GM21786 (cell line): Measurements from ENCODE around the gene TMEM176A.
A peak's percentile ranks its signal among the peaks of the same experiment; 100 is the strongest.
"Not testable (repeated sequence)": the region's sequence is repeated elsewhere in the genome, so short reads cannot be mapped to it uniquely, and the experiment has no call there.

Experiments
- ATAC-seq: cut with Tn5 transposase; IDR thresholded peaks from one replicate; pipeline ENCODE4 v1.9.1; 2021; ENCODE audit not compliant: unreplicated experiment

The TMEM176A gene, protein sequence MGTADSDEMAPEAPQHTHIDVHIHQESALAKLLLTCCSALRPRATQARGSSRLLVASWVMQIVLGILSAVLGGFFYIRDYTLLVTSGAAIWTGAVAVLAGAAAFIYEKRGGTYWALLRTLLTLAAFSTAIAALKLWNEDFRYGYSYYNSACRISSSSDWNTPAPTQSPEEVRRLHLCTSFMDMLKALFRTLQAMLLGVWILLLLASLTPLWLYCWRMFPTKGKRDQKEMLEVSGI

DNA sequence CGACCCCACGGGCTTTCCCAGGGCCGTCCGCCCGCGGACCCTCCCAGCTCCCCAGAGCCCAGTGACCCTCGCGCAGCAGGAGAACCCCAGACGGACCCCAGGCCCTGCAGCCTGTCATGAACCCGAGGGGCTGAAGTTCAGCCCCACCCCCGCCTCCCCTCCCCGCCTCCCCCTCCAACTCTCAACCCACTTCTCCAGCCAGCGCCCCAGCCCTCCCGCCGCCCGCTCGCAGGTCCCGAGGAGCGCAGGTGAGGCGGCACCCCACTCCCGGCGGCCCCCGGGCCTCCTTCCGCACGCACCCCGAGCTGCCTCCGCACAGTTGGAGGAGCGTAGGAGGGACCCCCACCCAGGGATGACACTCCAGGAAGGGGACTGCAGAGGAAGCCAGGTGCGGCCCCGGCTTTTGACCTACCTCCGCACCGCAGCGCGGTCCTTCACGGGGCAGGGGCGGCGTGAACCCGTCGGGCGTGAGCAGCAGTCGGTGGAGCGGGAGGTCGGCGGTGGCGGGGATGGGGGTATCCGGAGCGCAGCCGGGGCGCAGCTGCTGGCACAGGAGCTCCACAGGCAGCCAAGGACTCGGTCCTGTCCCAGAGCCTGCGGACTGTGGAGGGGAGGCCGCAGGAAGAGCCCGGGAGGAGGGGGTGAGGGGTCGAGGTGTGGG lies at the start of gene TMEM176A:
Gene TMEM176A (plus strand): TSS at position 189 of the 661 bp plus-strand sequence. CDS start 782 bp downstream, outside the sequence.
- no peak for ATAC-seq

DNA sequence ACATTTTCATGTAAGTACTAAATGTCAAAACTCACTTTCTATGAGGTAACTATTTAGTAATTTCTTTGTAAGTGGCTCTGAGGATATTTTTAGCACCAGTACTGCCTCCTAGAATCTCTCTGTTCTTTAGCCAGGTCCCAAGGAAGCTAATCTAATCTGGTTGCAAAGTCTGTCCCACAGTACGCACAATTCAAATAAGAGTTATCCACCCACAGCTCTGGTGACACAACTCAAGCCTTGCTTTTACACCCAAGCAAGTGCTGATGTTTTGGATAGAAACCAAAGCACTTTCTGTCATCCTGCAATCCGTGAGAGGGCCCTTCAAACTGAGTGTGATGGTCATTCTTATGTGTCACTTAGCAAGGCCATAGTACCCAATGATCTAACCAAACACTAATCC lies 48.9 kb upstream of the TMEM176A start:
- no peak for ATAC-seq

DNA sequence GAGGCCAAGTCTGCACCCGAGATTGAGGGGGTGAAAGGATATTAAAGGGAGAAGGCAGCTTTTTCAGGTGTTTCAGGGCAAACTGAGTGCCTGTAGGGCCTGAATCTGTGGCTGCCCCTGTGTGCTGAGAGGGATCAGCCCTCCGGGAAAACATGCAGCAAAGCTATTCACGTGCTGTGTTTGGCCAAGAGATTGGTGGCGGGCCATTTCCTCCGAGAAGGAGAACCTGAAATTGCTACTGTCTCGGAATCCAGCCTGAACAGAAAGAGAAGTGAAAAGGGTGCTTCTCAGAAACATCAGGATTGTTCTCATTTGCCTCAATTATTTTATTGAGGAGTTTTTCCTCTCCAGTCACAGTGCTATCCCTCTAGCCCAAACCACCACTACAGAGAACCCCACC lies 47.3 kb upstream of the TMEM176A start:
- no peak for ATAC-seq

DNA sequence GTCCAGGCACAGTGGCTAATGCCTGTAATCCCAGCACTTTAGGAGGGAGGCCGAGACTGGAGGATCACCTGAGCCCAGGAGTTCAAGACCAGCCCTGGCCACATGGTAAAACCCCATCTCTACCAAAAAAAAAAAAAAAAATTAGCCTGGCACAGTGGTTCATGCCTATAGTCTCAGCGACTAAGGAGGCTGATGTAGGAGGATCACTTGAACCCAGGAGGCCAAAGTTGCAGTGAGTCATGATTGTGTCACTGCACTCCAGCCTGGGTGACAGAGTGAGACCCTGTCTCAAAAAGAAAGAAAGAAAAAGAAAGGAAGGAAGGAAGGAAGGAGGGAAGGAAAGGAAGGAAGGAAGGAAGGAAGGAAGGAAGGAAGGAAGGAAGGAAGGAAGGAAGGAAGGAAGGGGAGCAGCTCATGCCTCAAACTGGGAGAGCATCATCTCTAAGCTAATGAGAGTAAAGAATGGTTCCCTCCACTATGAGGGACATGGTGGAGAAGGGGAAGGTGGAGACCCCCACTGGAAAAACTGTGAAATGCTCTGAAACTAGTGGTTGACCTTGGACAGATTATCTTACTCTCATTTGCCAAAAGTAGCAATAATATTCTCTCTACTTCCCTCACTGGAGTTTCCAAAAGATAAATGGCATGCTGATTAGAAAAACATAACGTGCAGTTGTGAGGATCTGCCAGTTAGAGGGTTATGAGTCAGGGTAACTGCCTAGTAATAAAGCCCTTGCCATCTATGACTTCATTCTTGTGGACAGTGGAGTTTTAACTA lies 46.6 kb upstream of the TMEM176A start:
- ATAC-seq: peak; percentile 41

DNA sequence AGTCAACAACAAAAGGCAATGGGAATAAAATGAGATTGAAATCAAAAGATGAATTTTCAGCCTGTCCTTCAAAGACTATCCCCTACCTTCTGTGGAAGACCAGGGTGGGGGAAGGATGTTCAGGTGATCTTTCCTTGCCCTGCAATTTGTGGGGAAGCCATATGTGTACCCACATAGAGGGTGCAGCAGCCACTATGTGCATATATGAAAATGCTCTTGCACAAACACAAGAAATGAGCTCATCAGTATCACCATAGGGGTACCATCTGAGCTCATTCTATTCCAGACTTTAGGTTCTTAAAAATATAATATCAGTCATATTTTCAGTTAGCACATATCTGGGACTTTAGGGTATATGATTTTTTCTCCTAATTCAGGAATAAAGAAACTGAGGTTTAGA lies 45.6 kb upstream of the TMEM176A start:
- no peak for ATAC-seq

DNA sequence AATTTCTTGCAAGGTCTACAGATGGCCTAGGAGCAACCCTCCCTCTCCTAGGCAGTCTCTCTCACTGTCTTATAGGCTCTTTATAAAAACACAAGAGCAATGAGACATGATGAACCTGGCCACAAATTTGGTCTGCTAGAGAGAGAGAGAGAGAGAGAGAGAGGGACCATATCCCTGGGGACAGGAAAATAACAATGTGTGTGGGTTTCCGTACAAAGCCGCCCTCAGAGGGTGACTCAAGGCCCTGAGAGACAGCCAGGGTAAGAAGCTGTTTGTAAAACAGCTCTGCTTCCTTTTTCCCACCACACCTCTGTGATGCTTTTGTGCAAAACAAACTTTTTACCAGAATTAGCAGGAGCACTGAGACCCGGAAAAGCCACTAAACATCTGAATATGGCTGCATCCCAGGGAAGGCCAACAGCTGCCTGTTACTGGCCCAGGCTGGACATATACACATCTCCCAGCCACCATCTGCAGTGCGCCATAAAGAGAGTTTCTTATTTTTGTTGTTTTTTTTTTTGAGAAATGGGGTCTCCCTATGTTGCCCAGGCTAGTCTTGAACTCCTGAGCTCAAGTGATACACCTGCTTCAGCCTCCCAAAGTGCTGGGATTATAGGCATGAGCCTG lies 45.0 kb upstream of the TMEM176A start:
- no peak for ATAC-seq

DNA sequence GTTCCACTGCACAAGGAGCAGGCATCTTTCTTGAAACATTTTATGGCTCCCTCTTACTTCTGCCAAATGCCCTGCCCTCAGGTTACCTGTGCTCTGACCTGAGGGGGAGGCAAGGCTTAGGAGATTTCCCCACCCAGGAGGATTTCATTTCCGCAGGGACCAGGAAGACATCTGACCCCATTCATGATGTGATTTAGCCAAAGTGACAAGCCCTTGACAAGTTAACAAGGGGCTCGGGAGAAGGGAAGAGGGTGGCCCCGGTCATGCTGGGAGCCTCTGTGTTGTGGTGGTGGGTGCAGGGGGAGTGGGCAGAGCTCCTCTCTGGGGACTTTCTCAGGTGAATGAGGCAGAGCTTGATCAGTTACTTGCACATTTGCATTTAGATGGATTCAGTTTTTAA lies 44.4 kb upstream of the TMEM176A start:
- ATAC-seq: no peak

DNA sequence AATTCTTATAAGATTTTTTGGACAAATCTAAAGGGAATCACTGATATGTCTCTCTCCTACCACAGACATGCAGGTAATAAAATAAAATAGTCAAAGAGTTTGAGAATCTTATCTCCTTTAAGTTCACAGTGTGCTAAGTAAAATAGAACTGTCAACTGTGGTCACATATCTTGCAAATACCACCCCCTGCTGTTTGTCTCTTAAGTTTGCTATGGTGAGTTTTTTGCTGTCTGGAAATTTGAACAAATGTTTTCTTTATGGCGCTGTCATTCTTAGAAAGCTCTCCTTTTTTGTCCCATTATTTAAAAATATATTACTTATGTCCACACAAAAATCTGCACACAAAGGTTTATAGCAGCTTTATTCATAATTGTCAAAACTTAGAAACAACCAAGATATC lies 43.7 kb upstream of the TMEM176A start:
- ATAC-seq: no peak

DNA sequence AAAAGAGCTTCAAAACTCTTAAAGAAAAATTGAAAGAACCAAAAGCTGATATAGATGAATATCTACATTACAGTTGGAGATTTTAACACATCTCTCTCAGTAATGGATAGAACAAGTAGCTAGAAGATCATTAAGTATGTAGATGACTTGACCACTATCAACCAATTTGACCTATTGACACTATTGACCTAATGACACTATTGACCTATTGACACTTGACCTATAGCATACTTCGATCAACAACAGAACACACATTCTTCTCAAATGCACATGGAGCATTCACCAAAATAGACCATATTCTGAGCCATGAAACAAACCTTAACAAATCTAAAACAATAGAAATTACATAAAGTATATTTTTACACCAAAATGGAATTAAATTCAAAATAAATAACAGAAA lies 41.1 kb upstream of the TMEM176A start:
- no peak for ATAC-seq

DNA sequence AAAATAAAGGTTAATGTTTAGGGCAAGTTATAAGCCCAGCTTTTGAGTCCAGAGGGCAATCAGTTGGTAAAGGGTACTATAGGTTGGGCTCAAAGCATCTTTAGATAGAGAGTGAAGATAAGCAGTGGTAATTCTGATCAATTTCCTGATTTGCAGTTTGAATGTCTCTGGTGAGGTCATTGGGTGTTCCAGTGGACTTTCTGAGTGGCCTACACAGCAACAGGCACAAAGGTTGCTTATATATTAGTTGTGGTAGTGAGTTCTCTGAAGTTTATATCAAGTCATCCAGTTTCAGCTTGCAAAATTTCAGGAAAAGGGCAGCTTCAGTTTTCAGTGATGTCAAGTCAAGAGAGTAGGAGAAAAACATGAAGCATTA lies 34.2 kb upstream of the TMEM176A start:
- ATAC-seq: no peak

DNA sequence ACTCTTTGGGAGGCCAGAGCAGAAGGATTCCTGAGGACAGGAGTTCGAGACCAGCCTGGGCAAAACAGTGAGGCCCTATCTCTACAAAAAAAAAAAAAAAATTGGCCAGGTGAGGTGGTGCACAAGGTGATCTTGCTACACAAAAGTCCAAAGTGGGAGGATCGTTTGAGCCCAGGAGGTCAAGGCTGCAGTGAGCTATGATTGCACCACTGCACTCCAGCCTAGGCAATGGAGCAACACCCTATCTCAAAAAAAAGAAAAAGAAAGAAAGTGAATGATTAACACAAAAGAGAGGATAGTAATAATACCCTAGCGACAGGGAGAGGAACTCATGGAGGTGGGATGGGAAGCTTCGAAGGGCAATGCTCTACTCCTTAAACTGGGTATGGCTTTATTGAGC lies 30.8 kb upstream of the TMEM176A start:
- ATAC-seq: no peak

DNA sequence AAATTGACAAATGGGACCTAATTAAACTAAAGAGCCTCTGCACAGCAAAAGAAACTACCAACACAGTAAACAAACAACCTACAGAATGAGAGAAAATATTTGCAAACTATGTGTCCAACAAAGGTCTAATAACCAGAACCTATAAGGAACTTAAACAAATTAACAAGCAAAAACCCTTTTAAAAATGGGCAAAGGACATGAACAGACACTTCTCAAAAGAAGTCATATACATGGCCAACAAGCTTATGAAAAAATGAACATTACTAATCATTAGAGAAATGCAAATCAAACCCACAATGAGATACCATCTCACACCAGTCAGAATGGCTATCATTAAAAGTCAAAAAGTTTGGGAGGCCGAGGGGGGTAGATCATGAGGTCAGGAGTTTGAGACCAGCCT lies 26.4 kb upstream of the TMEM176A start:
- ATAC-seq: not testable (repeated sequence)

DNA sequence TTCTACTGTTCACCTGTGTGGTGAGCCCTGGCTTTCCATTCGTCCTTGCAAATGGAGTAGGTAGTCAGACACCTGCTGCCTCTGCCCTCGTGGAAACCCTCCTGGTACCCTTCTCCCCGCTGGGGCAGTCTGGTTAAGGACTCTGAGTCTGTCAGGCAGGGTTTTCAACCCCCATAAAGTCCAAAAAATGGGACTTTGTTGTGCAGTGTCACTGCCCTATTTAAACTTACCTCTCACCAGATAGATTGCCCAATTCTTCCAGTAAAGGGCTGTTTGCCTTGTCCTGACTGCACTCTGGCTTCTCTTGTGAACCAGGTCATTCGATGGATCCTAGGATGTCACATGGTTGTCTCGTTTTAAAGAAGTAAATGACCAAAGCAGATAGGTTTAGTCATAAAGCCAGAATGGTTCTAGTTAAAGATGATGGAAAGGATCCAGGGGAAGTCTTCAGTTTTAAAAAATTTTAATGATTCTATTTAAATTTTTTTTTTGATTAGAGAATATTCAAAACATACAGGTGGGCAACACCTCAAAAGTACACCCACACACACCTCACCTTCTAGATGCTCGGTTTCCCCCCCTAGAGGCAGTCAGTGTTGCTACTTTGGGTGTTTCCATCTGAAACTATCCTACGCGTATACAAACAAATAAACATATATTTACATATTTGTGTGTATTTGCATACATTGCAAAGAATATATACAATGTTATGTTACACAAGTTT lies 22.4 kb upstream of the TMEM176A start:
- no peak for ATAC-seq

DNA sequence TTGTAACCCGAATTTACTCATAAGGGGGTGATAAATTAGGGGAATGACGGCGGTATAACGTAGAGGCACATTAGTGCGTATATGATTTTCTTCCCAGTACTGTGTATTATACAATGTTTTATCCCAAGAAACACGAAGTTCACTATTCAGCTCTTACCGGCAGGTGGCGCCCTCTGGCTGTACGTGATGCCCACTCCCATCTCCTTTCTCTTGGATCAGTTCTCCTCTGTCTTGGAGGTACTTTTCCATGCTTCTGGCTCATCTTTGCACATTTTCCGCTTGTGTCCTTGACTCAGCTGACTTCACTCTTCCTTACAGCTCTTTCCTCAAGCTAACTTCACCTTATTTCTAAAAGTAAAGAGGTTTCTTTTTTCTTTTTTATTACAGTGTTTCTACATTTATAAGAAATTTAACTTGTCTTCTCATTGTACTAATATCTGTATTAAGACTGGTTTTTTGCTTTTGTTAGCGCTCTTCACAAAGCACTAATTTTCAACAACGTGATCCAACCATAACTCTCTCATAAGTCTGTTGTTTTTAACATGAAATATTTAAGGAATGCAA lies 21.7 kb upstream of the TMEM176A start:
- peak; percentile 53 for ATAC-seq

DNA sequence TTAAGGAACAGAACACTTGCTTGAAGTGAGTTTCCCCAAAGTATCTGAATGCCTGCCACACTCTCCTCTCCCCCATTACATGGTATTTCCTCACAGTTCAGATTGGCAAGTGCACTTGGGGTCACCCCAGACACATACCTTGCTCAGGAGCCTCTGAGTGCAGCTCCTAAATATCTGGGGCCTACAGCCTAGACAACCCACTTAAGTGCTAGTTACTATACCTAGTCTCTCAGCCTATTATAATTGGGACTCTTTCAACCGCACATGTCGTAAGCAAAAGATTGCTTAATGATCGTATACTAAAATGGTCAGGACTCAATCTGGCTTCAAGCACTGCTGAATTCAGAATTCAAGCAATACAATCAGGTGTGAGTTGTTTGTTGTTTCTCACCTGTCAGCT lies 20.3 kb upstream of the TMEM176A start:
- ATAC-seq: no peak

DNA sequence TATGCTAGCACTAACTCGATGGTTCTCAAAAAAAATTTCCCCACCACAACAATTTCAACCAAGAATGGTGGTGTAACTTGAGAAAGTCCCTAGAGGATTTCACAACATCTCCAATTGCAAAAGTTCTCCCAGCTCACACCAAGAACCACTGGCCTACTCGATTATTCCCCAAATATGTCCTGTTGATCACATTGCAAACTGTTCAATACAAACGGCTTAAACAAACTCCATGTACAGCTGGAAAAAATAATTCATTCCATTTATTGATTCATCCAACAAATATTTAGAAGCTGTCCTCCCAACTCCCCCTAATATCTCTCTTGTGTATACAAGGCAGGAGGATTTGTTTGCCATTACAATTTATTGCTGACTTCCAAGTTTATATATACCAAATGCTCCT lies 19.5 kb upstream of the TMEM176A start:
- ATAC-seq: no peak

DNA sequence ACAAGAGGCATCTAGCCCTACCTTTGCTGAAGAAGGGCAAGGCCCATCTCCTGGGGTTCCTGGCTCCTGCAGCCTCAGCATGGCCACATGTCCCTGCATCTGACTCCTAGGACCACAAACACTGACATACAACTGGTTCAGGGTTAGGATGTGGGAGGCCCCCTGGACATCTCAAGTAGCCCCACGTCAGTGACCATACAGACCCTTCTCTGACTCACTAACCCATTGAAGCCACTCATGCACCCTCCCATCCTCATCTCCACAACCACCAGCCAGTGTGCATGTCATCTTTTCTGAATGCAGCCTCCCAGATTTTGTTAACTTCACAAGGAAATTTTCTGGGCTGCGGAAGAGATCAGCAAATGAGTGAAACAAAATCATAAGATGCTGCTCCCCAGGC lies 18.6 kb upstream of the TMEM176A start:
- ATAC-seq: no peak

DNA sequence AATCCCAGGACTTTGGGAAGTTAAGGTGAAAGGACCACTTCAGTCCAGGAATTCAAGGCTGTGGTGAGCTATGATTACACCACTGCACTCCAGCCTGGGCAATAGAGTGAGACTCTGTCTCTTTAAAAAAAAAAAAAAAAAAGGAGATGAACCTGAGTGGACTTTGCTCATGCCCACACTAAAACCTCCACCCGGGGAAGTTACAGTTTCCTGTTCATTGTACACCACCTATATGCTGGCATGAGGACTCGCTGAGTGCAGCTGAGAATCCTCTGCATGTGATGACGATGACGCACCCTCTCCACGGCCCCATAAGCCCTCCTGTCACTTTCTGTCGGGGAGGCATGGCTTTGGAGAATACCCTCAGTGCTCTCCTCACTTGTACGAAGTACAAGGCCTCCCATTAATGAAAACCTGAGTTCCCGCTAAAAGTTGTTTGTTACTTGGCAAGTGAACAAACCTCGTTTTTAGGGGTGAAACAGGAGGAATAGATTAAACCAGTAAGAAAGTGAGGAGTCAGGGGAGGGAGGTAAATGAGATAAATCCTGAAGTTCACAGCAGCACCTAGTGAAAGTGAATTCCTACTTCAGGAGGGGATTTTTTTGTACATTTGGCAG lies 16.3 kb upstream of the TMEM176A start:
- ATAC-seq: no peak

DNA sequence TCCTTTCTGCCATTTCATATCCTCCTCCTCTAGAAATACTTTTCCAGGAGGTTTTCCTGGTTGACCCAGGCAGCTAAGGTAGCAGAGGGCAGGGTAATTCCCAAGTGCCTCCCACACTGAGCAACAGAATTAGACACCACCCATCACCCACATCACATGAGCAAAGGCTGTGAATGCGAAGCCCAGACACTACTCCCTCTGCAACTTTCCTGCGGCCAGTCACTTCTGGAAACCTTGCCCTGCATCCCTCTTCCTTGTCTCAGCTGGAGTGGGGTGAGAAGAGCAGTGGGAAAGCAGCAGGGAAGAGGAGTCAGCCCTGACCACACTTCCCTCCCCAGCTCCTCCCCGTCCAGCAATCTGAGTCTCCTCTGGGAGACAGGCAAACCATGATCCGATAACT lies 15.6 kb upstream of the TMEM176A start:
- ATAC-seq: no peak
